PC-3 (cell line): ENCODE measurements around the gene DENND2D. TPM values are rescaled to one million over a fixed set of nuclear protein-coding genes. Genes with fewer than 3 reads are reported as not detected.
A peak's percentile ranks its signal among the peaks of the same experiment; 100 is the strongest.

Experiments used
- ATAC-seq: fragments of 200-7000 bp; cut with Tn5 transposase; 2 replicates; pipeline ENCODE4 v1.9.1; 2020; ENCODE audit warnings: mild to moderate bottlenecking, moderate library complexity
- BruUV-seq: library from RNA; stranded (reverse); fragments of 400-500 nt; replicated peaks from 2 replicates; lab custom pipeline; 2021; lab: Mats Ljungman, UMichigan
- CTCF ChIA-PET: fragments of 300-600 bp; sonication (Branson Sonifier 250); formaldehyde crosslinking; loops from one replicate; lab custom pipeline; 2022; ENCODE audit warnings: antibody characterized with exemption; lab: Charles Lee
- POLR2A ChIA-PET: fragments of 300-600 bp; sonication (Branson Sonifier 250); formaldehyde crosslinking; loops from one replicate; lab custom pipeline; 2022; ENCODE audit warnings: antibody characterized with exemption; ENCODE audit not compliant: unreplicated experiment; lab: Charles Lee
- DNase-seq: peaks from one replicate; pipeline ENCODE4 v3.0.0-alpha.2; 2015
- H2AFZ ChIP-seq: fragments of 300-600 bp; sonication (generic); 2 replicates; pipeline ENCODE4 v1.6.0; 2016; ENCODE audit warnings: antibody characterized with exemption, low read length
- H3F3A ChIP-seq: fragments of 300-600 bp; sonication (generic); one replicate; pipeline ENCODE4 v1.6.0; 2017; ENCODE audit warnings: antibody characterized with exemption, low read length, control low read depth, mild to moderate bottlenecking; ENCODE audit not compliant: unreplicated experiment
- H3K27ac ChIP-seq: fragments of 300-600 bp; sonication (generic); 2 replicates; pipeline ENCODE4 v1.5.1; 2016; ENCODE audit warnings: mild to moderate bottlenecking, low read length
- H3K27me3 ChIP-seq: fragments of 300-600 bp; sonication (generic); 2 replicates; pipeline ENCODE4 v1.6.1; 2016; ENCODE audit warnings: low read length, mixed read lengths
- H3K36me3 ChIP-seq: fragments of 300-600 bp; sonication (generic); 2 replicates; pipeline ENCODE4 v1.6.1; 2016; ENCODE audit warnings: low read depth, mixed run types, low read length, mixed read lengths
- H3K4me1 ChIP-seq: fragments of 300-600 bp; sonication (generic); 2 replicates; pipeline ENCODE4 v1.5.1; 2016; ENCODE audit warnings: low read length; ENCODE audit not compliant: insufficient read depth
- H3K4me2 ChIP-seq: fragments of 300-600 bp; sonication (generic); 2 replicates; pipeline ENCODE4 v1.6.0; 2016; ENCODE audit warnings: low read length
- H3K4me3 ChIP-seq: fragments of 300-600 bp; sonication (generic); 2 replicates; pipeline ENCODE4 v1.5.1; 2016; ENCODE audit warnings: mild to moderate bottlenecking, low read length, mixed read lengths
- H3K79me2 ChIP-seq: fragments of 300-600 bp; sonication (generic); 2 replicates; pipeline ENCODE4 v1.6.1; 2017; ENCODE audit warnings: low read length, mixed read lengths
- H3K9ac ChIP-seq: fragments of 300-600 bp; sonication (generic); 2 replicates; pipeline ENCODE4 v1.6.0; 2016; ENCODE audit warnings: mild to moderate bottlenecking, low read length
- H3K9me2 ChIP-seq: fragments of 300-600 bp; sonication (generic); replicated peaks from 2 replicates; pipeline ENCODE4 v1.6.1; 2016; ENCODE audit warnings: mixed run types, low read length, mixed read lengths
- H3K9me3 ChIP-seq: fragments of 300-600 bp; sonication (generic); 2 replicates; pipeline ENCODE4 v1.6.1; 2016; ENCODE audit warnings: low read length, mixed read lengths
- H4K20me1 ChIP-seq: fragments of 300-600 bp; sonication (generic); 2 replicates; pipeline ENCODE4 v1.6.1; 2016; ENCODE audit warnings: low read length, mixed read lengths
- EZH2 ChIP-seq: fragments of 300-600 bp; sonication (generic); IDR thresholded peaks from one replicate; pipeline ENCODE4 v1.6.1; 2017; ENCODE audit warnings: antibody characterized with exemption, mild to moderate bottlenecking, low read length; ENCODE audit not compliant: unreplicated experiment
- EZH2phosphoT487 ChIP-seq: fragments of 300-600 bp; sonication (generic); IDR thresholded peaks from 2 replicates; pipeline ENCODE4 v1.6.1; 2018; ENCODE audit warnings: mild to moderate bottlenecking, antibody characterized with exemption, low read length, borderline replicate concordance
- intact Hi-C: fragments of 100-400 bp; cut with micrococcal nuclease; formaldehyde crosslinking; loops from 2 replicates; pipeline ENCODE4 v1.9.0; 2023
- total RNA-seq: library from RNA; depleted of rRNA; stranded (reverse); fragments of >200 nt; gene quantifications from 2 replicates; pipeline ENCODE4 v1.2.3, GENCODE V29; 2014
- TF ChIP-seq, protein P1 (sequence below): fragments of 300-600 bp; sonication (generic); conservative IDR thresholded peaks from 2 replicates; pipeline ENCODE4 v1.5.1; 2017; ENCODE audit warnings: antibody characterized with exemption, low read depth, mild to moderate bottlenecking, low read length

DENND2D gene
- total RNA-seq, 1 experiment from 2014 or later: 4.0 TPM

DNA sequence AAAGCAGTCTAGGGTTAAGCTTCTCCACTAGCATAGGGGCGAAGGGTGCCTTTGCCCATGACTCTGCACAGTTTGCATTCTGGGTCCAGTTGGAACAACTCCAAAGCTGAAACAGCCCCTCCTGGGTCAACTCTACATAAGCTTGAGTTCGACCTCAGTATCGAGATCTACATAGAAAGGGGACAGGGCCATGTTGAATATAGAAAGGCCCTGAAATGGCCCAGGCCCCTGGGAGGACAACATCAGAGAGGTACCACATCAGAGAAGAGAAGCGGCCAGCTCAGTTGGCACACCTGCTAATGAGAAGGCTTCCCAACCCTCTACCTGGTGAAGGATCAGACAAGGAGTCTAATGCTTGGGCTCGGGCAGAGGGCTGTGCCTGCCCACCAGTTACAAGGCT, 1.6 kb downstream of the DENND2D start:
- ChIA-PET CTCF (no interaction called here), POLR2A (no interaction called here)
- no TSS peak for BruUV-seq
- H3K36me3 ChIP-seq: no peaks in the 10 kb centered on the region
- H3K79me2 ChIP-seq: no peaks in the 10 kb centered on the region
- H4K20me1 ChIP-seq: no peaks in the 10 kb centered on the region
- no peak overlapping the region for H3K27ac ChIP-seq
- no peak for ATAC-seq
- TF ChIP-seq EZH2 (no peak), EZH2phosphoT487 (no peak)
- TF ChIP-seq, protein P1, sequence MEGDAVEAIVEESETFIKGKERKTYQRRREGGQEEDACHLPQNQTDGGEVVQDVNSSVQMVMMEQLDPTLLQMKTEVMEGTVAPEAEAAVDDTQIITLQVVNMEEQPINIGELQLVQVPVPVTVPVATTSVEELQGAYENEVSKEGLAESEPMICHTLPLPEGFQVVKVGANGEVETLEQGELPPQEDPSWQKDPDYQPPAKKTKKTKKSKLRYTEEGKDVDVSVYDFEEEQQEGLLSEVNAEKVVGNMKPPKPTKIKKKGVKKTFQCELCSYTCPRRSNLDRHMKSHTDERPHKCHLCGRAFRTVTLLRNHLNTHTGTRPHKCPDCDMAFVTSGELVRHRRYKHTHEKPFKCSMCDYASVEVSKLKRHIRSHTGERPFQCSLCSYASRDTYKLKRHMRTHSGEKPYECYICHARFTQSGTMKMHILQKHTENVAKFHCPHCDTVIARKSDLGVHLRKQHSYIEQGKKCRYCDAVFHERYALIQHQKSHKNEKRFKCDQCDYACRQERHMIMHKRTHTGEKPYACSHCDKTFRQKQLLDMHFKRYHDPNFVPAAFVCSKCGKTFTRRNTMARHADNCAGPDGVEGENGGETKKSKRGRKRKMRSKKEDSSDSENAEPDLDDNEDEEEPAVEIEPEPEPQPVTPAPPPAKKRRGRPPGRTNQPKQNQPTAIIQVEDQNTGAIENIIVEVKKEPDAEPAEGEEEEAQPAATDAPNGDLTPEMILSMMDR: no peak
- no peak for DNase-seq
- H3K27me3 ChIP-seq: no peaks in the 10 kb centered on the region
- H3F3A ChIP-seq: no peaks in the 10 kb centered on the region
- H2AFZ ChIP-seq: no peak overlapping the region
- H3K4me2 ChIP-seq: no peak overlapping the region
- H3K4me3 ChIP-seq: no peak overlapping the region
- H3K9ac ChIP-seq: no peak overlapping the region
- H3K4me1 ChIP-seq: peaks cover 20% of the 10 kb centered on the region
- intact Hi-C loops: no loop called here
- no peaks in the 10 kb centered on the region for H3K9me2 ChIP-seq
- no peaks in the 10 kb centered on the region for H3K9me3 ChIP-seq

DNA sequence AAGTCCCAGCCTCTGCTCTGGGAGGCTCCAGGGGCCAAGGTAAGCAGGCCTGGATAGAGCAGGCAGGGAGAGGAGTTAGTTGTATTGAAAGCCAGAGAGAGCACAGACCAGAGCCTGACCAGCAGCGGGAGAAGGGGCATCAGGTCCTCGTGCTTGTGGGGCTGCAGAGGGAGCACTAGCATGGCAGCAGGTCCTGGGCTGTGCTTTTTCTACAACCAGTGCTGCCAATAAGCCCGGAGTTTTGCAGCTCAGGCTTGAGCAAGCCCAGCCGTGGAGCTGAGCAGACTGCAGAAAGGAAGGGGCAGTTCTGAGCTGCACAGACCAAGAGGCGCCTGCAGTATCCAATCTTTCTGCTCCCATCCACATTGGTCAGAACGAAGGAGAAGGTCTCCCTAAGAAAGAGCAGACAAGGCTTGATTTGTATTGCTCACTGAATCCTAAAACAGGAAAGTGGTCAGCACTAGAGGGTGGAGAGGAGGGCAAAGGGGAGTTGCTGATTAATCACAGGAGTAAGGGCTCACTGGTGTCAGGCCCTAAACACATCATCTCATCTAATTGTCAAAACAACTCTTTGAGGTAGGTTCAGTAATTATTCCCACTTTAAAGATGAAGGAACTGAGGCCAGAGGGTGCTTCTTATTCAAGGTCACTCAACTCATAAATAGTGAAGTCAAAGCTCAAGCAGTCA, 2.7 kb downstream of the DENND2D start:
- Histone ChIP-seq H3K9me2 (no peaks in the 10 kb centered on the region), H4K20me1 (no peaks in the 10 kb centered on the region), H3K27ac (no peak overlapping the region), H3K4me1 (peaks cover 11% of the 10 kb centered on the region), H3K4me3 (no peak overlapping the region), H3K9ac (no peak overlapping the region), H3K27me3 (no peaks in the 10 kb centered on the region), H3K9me3 (no peaks in the 10 kb centered on the region), H3K36me3 (no peaks in the 10 kb centered on the region), H2AFZ (no peak overlapping the region), H3F3A (no peaks in the 10 kb centered on the region), H3K4me2 (no peak overlapping the region), H3K79me2 (no peaks in the 10 kb centered on the region)
- no TSS peak for BruUV-seq
- DNase-seq: peak; percentile 38
- peak; percentile 55 for ATAC-seq
- intact Hi-C loops: no loop called here
- TF ChIP-seq, protein P1: peak; percentile 60
- no peak for TF ChIP-seq EZH2phosphoT487
- CTCF ChIA-PET: no interaction called here
- POLR2A ChIA-PET: no interaction called here

DNA sequence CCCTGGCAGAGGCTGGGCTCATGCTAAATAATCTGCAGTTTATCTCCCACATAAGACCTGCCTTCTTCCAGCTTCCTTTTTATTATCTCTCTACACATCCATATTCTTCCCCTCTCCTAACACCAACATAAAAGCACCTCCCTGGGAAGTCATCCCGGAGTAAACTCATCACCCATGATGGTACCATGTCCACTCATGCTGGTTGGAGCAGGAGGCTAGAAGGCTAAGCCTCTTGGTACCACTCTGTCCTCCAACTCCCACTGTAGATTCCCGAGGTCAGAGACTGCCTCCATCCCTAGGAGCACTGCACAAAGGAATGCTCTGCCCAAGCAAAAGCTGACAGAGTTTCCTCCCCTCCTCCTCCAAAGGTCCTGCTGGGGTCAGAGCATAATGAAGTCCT, 4.2 kb downstream of the DENND2D start:
- BruUV-seq: no TSS peak
- Histone ChIP-seq H3K9me3 (no peaks in the 10 kb centered on the region), H3F3A (no peaks in the 10 kb centered on the region), H4K20me1 (no peaks in the 10 kb centered on the region), H3K27me3 (no peaks in the 10 kb centered on the region), H3K36me3 (no peaks in the 10 kb centered on the region), H3K9me2 (no peaks in the 10 kb centered on the region), H3K79me2 (no peaks in the 10 kb centered on the region), H3K4me2 (no peak overlapping the region), H2AFZ (no peak overlapping the region), H3K4me1 (no peaks in the 10 kb centered on the region), H3K9ac (no peak overlapping the region), H3K27ac (no peak overlapping the region), H3K4me3 (no peak overlapping the region)
- no peak for ATAC-seq
- DNase-seq: no peak
- intact Hi-C loops: no loop called here
- ChIA-PET CTCF (no interaction called here), POLR2A (no interaction called here)
- TF ChIP-seq EZH2phosphoT487 (no peak), EZH2 (no peak)
- TF ChIP-seq, protein P1: no peak
